ENCODE data around the gene MB. TPM values are rescaled to one million over a fixed set of nuclear protein-coding genes. Genes with fewer than 3 reads are reported as not detected.

The MB gene
- total RNA-seq, 2 donors from 2014 or later, result 1.4 to 2.6 TPM

GRCh38 chr22:35591714-35592417 lies 25.3 kb downstream of the MB start:
- H3K9me3 ChIP-seq (ENCODE audit: control insufficient read depth, low read length), result no peaks in the 10 kb centered on the region
- peaks cover 4% of the 10 kb centered on the region for H3K36me3 Mint-ChIP-seq (ENCODE audit: low read depth)
- peaks cover 17% of the 10 kb centered on the region for H3K4me1 Mint-ChIP-seq
- H3K4me3 Mint-ChIP-seq, result no peak overlapping the region
- H3K9ac ChIP-seq (ENCODE audit: extremely low read depth, low read length, poor library complexity, severe bottlenecking), result no peak overlapping the region
- TF ChIP-seq CTCF (conservative IDR thresholded peaks at IDR 0.05), result no peak
- no peaks in the 10 kb centered on the region for H3K36me3 ChIP-seq (ENCODE audit: control insufficient read depth, insufficient read depth, low read length)
- H3K27me3 Mint-ChIP-seq (ENCODE audit: insufficient read depth), result no peaks in the 10 kb centered on the region
- WGBS, 2 experiments (ENCODE audit: insufficient coverage in 1 of 2, insufficient read length in 1 of 2), result 91 to 94% methylated on average over 8 to 14 of the region's 14 CpGs
- DNase-seq, result no peak
- no peak overlapping the region for H3K4me3 ChIP-seq (ENCODE audit: low read length)
- H3K4me1 ChIP-seq (ENCODE audit: control insufficient read depth, insufficient read depth, low read length), result peaks cover 8% of the 10 kb centered on the region
- no peaks in the 10 kb centered on the region for H3K27me3 ChIP-seq (ENCODE audit: control insufficient read depth, insufficient read depth, low read length, poor library complexity, severe bottlenecking)
- H3K27ac Mint-ChIP-seq, result no peak overlapping the region
- H3K27ac ChIP-seq (ENCODE audit: low read depth, low read length), result no peak overlapping the region
- peaks cover 1% of the 10 kb centered on the region for H3K9me3 Mint-ChIP-seq

GRCh38 chr22:35590634-35591295 lies 26.4 kb downstream of the MB start:
- no peak for TF ChIP-seq CTCF (conservative IDR thresholded peaks at IDR 0.05)
- peak; percentile 73 for DNase-seq
- WGBS, 2 experiments (ENCODE audit: insufficient coverage in 1 of 2, insufficient read length in 1 of 2), result 67 to 71% methylated on average over 1 to 13 of the region's 13 CpGs
- Histone ChIP-seq H3K9me3 (ENCODE audit: control insufficient read depth, low read length) (no peaks in the 10 kb centered on the region), H3K4me3 (ENCODE audit: low read length) (no peak overlapping the region), H3K4me1 (ENCODE audit: control insufficient read depth, insufficient read depth, low read length) (peaks cover 6% of the 10 kb centered on the region), H3K9ac (ENCODE audit: extremely low read depth, low read length, poor library complexity, severe bottlenecking) (no peak overlapping the region), H3K36me3 (ENCODE audit: control insufficient read depth, insufficient read depth, low read length) (no peaks in the 10 kb centered on the region), H3K27ac (ENCODE audit: low read depth, low read length) (no peak overlapping the region), H3K27me3 (ENCODE audit: control insufficient read depth, insufficient read depth, low read length, poor library complexity, severe bottlenecking) (no peaks in the 10 kb centered on the region)
- Mint-ChIP-seq H3K27ac (no peak overlapping the region), H3K9me3 (no peaks in the 10 kb centered on the region), H3K36me3 (ENCODE audit: low read depth) (peaks cover 2% of the 10 kb centered on the region), H3K4me3 (no peak overlapping the region), H3K4me1 (peaks cover 12% of the 10 kb centered on the region), H3K27me3 (ENCODE audit: insufficient read depth) (no peaks in the 10 kb centered on the region)

GRCh38 chr22:35589756-35590093 lies 27.4 kb downstream of the MB start:
- Histone ChIP-seq H3K36me3 (ENCODE audit: control insufficient read depth, insufficient read depth, low read length) (no peaks in the 10 kb centered on the region), H3K4me1 (ENCODE audit: control insufficient read depth, insufficient read depth, low read length) (peaks cover 6% of the 10 kb centered on the region), H3K27ac (ENCODE audit: low read depth, low read length) (no peak overlapping the region), H3K27me3 (ENCODE audit: control insufficient read depth, insufficient read depth, low read length, poor library complexity, severe bottlenecking) (no peaks in the 10 kb centered on the region), H3K4me3 (ENCODE audit: low read length) (no peak overlapping the region), H3K9me3 (ENCODE audit: control insufficient read depth, low read length) (no peaks in the 10 kb centered on the region), H3K9ac (ENCODE audit: extremely low read depth, low read length, poor library complexity, severe bottlenecking) (no peak overlapping the region)
- no peaks in the 10 kb centered on the region for H3K36me3 Mint-ChIP-seq (ENCODE audit: low read depth)
- TF ChIP-seq CTCF (conservative IDR thresholded peaks at IDR 0.05), result no peak
- no peak overlapping the region for H3K27ac Mint-ChIP-seq
- H3K4me3 Mint-ChIP-seq, result no peak overlapping the region
- 94 to 98% methylated on average over 5 to 6 of the region's 6 CpGs for WGBS, 2 experiments (ENCODE audit: insufficient coverage in 1 of 2, insufficient read length in 1 of 2)
- DNase-seq, result no peak
- H3K4me1 Mint-ChIP-seq, result peaks cover 10% of the 10 kb centered on the region
- H3K27me3 Mint-ChIP-seq (ENCODE audit: insufficient read depth), result peaks cover 1% of the 10 kb centered on the region
- H3K9me3 Mint-ChIP-seq, result no peaks in the 10 kb centered on the region

Data from endodermal cell (in vitro differentiated cells).